HG03045 (cell line): ENCODE measurements around the gene MYO10.
"Not testable (repeated sequence)": the region's sequence is repeated elsewhere in the genome, so short reads cannot be mapped to it uniquely, and the experiment has no call there.

ENCODE experiments used
- ATAC-seq: cut with Tn5 transposase; IDR thresholded peaks from one replicate; pipeline ENCODE4 v1.9.1; 2021; ENCODE audit warnings: mild to moderate bottlenecking, moderate library complexity; ENCODE audit not compliant: unreplicated experiment

MYO10 gene

DNA sequence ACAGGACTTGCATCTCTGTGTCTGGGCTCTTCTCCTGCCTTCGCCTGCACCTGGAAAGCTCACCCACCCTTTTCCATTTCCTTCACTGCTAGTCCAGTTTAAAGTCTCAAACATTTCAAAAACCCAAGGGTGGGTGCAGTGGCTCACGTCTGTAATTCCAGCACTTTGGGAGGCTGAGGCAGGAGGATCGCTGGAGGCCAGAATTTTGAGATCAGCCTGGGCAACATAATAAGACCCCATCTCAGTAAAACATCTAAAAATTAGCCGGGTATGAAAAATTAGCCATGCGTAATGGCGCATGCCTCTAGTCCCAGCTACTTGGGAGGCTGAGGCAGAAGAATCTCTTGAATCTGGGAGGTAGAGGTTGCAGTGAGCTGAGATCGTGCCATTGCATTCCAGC, 179.4 kb downstream of the MYO10 start:
- no peak for ATAC-seq

GRCh38 chr5:16755641-16756040, 180.4 kb downstream of the MYO10 start:
- ATAC-seq: no peak

GRCh38 chr5:16754601-16755000, 181.5 kb downstream of the MYO10 start:
- no peak for ATAC-seq

DNA sequence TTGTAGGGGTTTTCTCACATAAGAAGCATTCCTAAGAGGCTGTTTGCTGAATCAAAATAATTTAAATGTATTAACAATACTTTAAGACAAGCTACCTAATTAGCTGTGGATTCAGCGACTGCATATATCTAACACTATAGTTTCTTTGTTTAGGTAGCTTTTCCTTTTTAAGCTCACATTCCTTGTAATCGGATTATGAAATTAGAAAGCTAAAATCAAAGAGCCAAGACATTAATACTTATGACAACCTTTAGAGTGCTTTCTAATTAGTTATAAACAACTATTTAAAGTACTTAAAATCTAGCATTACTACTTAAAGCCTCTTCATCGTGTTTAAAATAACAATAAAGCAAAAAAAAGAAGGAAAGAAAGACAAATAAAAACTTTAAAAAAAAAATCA, 182.0 kb downstream of the MYO10 start:
- no peak for ATAC-seq

DNA sequence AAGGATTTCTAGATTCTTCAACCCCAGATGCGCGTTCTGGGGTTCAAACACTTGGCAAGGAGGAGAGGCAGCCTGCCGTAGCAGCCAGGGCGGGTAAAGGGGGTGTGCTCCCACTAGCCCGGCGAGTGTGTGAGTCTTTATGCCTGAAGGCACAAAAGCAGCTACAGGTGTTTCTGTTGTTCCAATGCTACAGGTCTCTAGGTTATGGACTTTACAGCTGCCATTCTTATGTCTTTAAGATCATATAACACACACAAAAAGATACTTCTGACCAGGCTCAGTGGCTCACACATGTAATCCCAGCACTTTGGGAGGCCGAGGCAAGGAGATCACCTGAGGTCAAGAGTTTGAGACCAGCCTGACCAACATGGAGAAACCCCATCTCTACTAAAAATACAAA, 185.6 kb downstream of the MYO10 start:
- no peak for ATAC-seq

DNA sequence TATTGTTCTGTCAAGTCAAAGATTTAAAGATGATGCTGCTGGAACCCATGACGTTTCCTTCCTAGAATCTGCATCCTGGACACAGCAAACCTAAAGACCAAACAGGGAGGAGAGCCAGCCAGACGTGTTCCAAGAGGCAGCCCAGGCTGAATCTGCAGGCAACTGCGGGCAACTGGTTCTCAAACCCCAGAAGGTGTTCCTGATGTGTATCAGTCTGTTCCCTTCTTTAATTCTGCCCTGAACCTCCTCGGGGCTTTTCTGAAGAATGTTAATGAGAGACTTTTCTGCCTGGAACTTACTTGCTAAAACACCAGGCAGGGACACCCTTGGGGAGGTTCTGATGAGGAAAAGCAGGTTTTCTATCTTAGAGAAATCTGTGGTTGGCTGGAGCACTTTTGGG, 186.5 kb downstream of the MYO10 start:
- ATAC-seq: no peak

DNA sequence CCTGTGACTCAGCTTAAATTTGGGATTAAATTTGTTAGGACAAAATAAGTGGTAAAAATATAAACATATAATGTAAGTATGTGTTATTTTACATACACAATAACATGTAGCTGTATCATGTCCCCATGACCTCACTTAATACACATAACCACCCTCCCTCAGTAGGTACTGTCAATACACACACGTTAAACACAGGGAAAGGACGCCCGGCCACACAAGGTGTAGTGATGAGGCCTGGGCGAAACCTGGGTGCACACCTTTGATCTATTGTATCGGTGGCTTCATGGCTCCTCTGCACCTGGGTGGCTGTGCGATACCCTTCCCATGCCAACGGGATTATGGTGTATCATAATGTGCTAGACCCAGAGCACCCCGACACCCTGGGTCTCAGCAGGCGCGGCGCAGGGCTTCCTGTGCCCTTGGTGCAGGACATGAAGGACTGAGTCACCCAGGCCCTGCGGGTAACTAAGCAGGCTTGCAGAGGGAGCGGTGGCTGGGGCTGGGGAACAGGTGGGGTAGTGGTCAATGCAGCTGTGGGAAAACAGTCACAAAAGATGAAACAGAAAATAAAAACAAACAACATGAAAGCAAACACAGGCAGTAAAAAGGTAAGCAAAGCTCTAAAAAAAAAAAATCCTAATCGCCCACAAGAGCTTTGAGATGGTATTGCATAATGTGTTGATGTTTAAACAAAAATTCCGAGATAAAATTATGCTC, 191.8 kb downstream of the MYO10 start:
- ATAC-seq: no peak

DNA sequence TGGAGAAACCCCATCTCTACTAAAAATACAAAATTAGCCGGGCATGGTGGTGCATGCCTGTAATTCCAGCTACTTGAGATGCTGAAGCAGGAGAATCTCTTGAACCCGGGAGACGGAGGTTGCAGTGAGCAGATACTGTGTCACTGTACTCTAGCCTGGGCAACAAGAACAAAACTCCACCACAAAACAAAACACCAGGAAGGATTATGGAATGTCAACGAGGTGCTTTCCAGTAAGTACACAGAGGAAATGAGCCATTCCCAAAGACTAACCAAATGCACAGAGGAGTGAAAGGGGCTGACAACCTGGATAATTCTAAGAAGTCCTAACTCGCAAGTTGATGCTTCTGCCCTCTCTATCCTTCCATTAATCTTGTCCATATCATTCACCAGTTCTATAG, 193.2 kb downstream of the MYO10 start:
- ATAC-seq: no peak

GRCh38 chr5:16740811-16741392, 195.2 kb downstream of the MYO10 start:
- ATAC-seq: no peak

- no peak for ATAC-seq
Observed at GRCh38 chr5:16740066-16740810, 195.8 kb downstream of the MYO10 start.

DNA sequence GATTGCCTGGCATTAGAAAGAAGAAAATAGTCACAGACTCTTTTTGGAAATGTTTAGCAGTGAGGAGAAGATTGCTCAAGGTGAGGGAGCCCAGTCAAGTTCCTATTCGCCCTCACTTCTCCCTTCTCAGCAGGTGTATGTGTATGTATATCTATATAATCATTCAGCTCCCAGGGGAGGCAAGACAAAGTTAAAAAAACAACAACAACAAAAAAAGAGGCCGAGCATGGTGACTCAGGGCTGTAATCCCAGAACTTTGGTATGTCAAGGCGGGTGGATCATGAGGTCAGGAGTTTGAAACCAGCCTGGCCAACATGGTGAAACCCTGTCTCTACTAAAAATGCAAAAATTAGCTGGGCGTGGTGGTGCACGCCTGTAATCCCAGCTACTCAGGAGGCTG, 197.7 kb downstream of the MYO10 start:
- ATAC-seq: not testable (repeated sequence)

DNA sequence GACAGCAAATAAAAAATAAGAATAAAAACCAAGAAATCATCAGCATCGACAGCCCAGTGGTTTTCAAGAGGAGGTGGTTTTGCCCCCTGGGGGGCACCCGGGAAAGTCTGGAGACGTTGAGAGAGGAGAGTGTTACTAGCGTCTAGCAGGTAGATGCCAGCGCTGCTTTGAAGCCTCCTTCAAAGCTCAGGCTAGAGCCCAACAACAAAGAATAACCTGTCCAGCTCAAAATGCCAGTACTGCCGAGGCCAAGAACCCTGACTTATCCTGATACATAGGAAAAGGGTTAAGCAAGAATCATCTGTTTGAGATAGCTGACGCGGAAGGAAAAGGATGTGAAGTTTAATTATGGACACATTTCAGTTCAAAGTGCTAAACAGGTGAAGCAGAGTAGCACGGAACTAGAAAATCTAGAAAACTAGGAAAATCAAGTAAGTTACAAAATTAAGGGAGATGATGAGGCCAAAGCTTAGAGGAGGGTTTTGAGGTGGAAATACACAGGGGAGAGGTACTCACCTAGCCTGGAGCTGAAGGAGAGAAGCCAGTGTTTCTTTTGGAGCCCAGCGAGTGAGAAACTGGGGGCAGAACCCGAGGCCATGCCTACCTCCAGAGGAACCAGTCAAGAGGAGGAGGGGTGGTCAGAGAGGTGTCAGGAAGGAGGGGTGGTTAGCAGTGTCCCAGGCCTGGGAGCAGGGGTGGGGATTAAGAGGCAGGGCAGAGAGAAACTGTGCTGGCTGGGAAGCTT, 198.3 kb downstream of the MYO10 start:
- no peak for ATAC-seq

- ATAC-seq: no peak
Observed at GRCh38 chr5:16737209-16737608, 198.9 kb downstream of the MYO10 start.

GRCh38 chr5:16736158-16736995, 199.7 kb downstream of the MYO10 start:
- ATAC-seq: no peak

GRCh38 chr5:16735101-16736060, 200.7 kb downstream of the MYO10 start:
- no peak for ATAC-seq

- ATAC-seq: no peak
Observed at GRCh38 chr5:16733331-16734006, 202.6 kb downstream of the MYO10 start.

DNA sequence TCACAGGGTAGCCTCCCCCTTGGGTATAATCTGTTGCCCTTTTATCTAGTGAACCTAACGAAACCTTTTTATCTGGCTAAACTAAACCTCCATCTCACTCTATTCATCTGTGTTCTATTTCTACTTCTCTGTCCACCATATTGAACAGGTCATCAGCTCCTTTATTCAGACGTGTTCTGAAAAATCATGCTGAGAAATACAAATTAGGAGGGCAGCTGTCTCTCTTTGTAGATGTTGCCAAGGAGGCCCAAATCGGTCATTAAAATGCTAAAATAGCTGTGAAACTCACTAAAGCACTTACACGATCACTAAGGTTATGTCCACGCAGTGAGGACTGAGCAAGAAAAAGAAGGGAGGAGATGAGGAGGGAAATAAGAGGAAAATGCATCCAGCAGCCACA, 203.7 kb downstream of the MYO10 start:
- no peak for ATAC-seq

GRCh38 chr5:16727755-16728325, 208.2 kb downstream of the MYO10 start:
- no peak for ATAC-seq

DNA sequence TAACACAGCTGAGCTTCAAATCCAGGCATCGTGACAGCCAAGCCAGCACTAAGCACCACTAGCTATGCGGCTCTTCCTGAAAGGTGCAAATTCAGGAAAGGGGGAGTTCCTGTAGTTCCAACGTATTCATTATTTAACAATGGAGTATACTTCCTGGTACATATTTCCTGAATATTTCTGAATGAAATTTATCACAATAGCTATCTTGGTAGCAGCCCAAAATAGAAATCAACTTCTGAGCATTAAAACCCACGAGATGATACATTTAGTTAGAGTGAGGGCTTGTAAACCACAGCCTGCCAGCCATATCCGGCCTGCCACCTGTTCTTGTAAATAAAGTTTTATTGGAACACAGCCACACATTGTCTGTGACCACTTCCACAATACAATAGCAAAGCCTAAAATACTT, 209.5 kb downstream of the MYO10 start:
- ATAC-seq: no peak
